H1 (cell line): ENCODE results near the gene OR2C1. TPM values are rescaled to one million over a fixed set of nuclear protein-coding genes. Genes with fewer than 3 reads are reported as not detected.

ENCODE experiments used
- polyA plus RNA-seq, 7 experiments: library from polyadenylated mRNA; depleted of rRNA in 3 of 7; stranded (reverse) in 5 of 7; unstranded in 2 of 7; fragments of >200 nt in 5 of 7; fragments of 200-250 nt in 2 of 7; gene quantifications; 1 replicate in 5 of 7; 2 replicates in 1 of 7; 4 replicates in 1 of 7; pipeline versions ENCODE4 v1.2.1 to v1.2.3, GENCODE V29; 2011 to 2013; ENCODE audit warnings: missing spikeins in 2 of 7, mixed read lengths in 2 of 7
- total RNA-seq: library from RNA; stranded (reverse); fragmentation: NEBNext Ultra II Directional; extraction: Animal tissue kit (Norgen Biotek cat#: 25700); gene quantifications from 2 replicates; pipeline ENCODE4 v1.2.1, GENCODE V29; 2021

The OR2C1 gene
- total and polyA plus RNA-seq, 2 of the 8 experiments (the other 6 are each of a cell fraction or from before 2014, with no cell fraction given), result not detected

Other genes with a start within 250 kb of the OR2C1 start
- 17.0 and 19.1 TPM in 2 replicates for gene ZNF205, start 243.3 kb upstream of the OR2C1 start, total RNA-seq
- 19.9 and 28.5 TPM in 2 replicates for gene ZNF205, start 243.3 kb upstream of the OR2C1 start, polyA plus RNA-seq (2011; rRNA removed)
- 6.9 and 7.3 TPM in 2 replicates for gene ZNF213, start 220.9 kb upstream of the OR2C1 start, total RNA-seq
- 1.6 and 3.8 TPM in 2 replicates for gene ZNF213, start 220.9 kb upstream of the OR2C1 start, polyA plus RNA-seq (2011; rRNA removed)
- gene OR1F1, start 167.7 kb upstream of the OR2C1 start, total RNA-seq, result 0.48 and 0.52 TPM in 2 replicates
- gene OR1F1, start 167.7 kb upstream of the OR2C1 start, polyA plus RNA-seq (2011; rRNA removed), result 0.93 and 1.2 TPM in 2 replicates
- gene ZNF200, start 120.7 kb upstream of the OR2C1 start, total RNA-seq, result 7.5 and 9.9 TPM in 2 replicates
- gene ZNF200, start 120.7 kb upstream of the OR2C1 start, polyA plus RNA-seq (2011; rRNA removed), result 2.7 and 3.0 TPM in 2 replicates
- gene MEFV, start 99.3 kb upstream of the OR2C1 start, total RNA-seq, result not detected in 2 replicates
- 0.02 and 0.03 TPM in 2 replicates for gene MEFV, start 99.3 kb upstream of the OR2C1 start, polyA plus RNA-seq (2011; rRNA removed)
- 26.7 and 27.8 TPM in 2 replicates for gene ZNF263, start 72.4 kb upstream of the OR2C1 start, total RNA-seq
- 9.2 and 20.7 TPM in 2 replicates for gene ZNF263, start 72.4 kb upstream of the OR2C1 start, polyA plus RNA-seq (2011; rRNA removed)
- gene TIGD7, start 50.5 kb upstream of the OR2C1 start, total RNA-seq, result 7.0 and 8.9 TPM in 2 replicates
- 2.8 and 3.0 TPM in 2 replicates for gene TIGD7, start 50.5 kb upstream of the OR2C1 start, polyA plus RNA-seq (2011; rRNA removed)
- 27.3 and 30.0 TPM in 2 replicates for gene ZNF75A, start 50.4 kb upstream of the OR2C1 start, total RNA-seq
- 5.2 and 9.3 TPM in 2 replicates for gene ZNF75A, start 50.4 kb upstream of the OR2C1 start, polyA plus RNA-seq (2011; rRNA removed)
- gene ZSCAN32, start 45.1 kb downstream of the OR2C1 start, total RNA-seq, result 22.0 and 22.6 TPM in 2 replicates
- gene ZSCAN32, start 45.1 kb downstream of the OR2C1 start, polyA plus RNA-seq (2011; rRNA removed), result 9.6 and 13.4 TPM in 2 replicates
- gene ZNF174, start 45.3 kb downstream of the OR2C1 start, total RNA-seq, result 12.2 and 12.7 TPM in 2 replicates
- 9.1 and 10.9 TPM in 2 replicates for gene ZNF174, start 45.3 kb downstream of the OR2C1 start, polyA plus RNA-seq (2011; rRNA removed)
- gene ZNF597, start 87.6 kb downstream of the OR2C1 start, total RNA-seq, result 2.3 and 2.6 TPM in 2 replicates
- gene ZNF597, start 87.6 kb downstream of the OR2C1 start, polyA plus RNA-seq (2011; rRNA removed), result 0.63 and 0.68 TPM in 2 replicates
- gene NAA60, start 87.8 kb downstream of the OR2C1 start, total RNA-seq, result 47.6 and 48.3 TPM in 2 replicates
- gene NAA60, start 87.8 kb downstream of the OR2C1 start, polyA plus RNA-seq (2011; rRNA removed), result 34.1 and 61.0 TPM in 2 replicates
- gene C16orf90, start 139.6 kb downstream of the OR2C1 start, total RNA-seq, result not detected in 2 replicates
- gene C16orf90, start 139.6 kb downstream of the OR2C1 start, polyA plus RNA-seq (2011; rRNA removed), result not detected in 2 replicates
- gene CLUAP1, start 145.1 kb downstream of the OR2C1 start, total RNA-seq, result 11.5 and 15.1 TPM in 2 replicates
- gene CLUAP1, start 145.1 kb downstream of the OR2C1 start, polyA plus RNA-seq (2011; rRNA removed), result 4.0 and 4.8 TPM in 2 replicates
- gene NLRC3, start 221.5 kb downstream of the OR2C1 start, total RNA-seq, result 0.20 and 0.21 TPM in 2 replicates
- 0.18 and 0.25 TPM in 2 replicates for gene NLRC3, start 221.5 kb downstream of the OR2C1 start, polyA plus RNA-seq (2011; rRNA removed)